Regular cardiac myocyte (primary cell): Measurements from ENCODE around the gene LCN12. TPM values are rescaled to one million over a fixed set of nuclear protein-coding genes. Genes with fewer than 3 reads are reported as not detected.

Experiments used
- total RNA-seq: library from RNA; depleted of rRNA; stranded (reverse); fragments of >200 nt; gene quantifications from 2 replicates; pipeline ENCODE4 v1.2.3, GENCODE V29; 2014

Gene LCN12
- not detected in 2 replicates for total RNA-seq

DNA sequence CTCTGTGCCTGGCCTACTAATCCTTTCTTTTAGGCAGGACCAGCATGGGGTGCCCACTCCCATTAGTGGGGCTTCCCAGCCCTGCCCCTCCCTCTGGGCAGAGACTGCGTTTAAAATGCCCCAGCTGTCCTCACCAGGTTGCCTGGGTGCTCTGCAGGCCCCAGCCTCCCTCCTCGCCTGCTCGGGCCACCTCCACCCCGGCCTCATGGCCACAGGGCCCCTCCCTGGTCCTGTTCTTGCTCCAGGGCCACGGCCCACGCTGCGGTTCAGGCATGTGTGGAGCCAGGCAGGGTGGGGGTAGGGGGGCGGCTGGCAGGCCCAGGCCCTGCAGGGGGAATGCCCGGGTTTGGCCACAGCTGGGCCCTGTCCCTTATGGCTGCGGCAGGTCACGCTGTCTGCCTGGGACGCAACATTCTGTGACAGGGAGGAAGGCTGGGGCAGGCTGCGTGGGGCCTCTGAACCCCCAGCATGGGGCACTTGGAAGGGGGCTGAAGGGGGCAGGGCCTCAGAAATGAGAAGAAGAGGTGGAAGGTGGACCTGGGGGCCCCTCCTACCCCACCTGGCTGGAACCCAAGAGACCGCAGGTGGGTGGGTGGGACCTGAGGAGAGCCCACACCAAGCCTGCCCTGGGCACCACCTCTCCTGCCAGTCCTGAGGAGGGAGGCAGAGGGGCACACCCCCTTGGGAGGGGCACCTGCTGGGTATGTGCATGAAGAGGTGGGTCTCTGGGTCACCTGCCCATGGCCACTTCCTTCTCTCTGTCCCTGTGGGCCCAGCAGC lies at the start of gene LCN12:
Gene LCN12 (plus strand): TSS at position 733 of the 780 bp plus-strand sequence. CDS start 55 bp downstream, outside the sequence.

GRCh38 chr9:136944519-136945332 lies 7.3 kb upstream of the LCN12 start, which contains the start of the genes C8G and FBXW5:
TSS of gene C8G (plus strand) at chr9:136945243. CDS start at chr9:136945321, 78 bp downstream.
TSS of gene FBXW5 (minus strand) at chr9:136944738. CDS start at chr9:136944083, 655 bp downstream.

GRCh38 chr9:136977223-136977622 lies 25.1 kb downstream of the LCN12 start, which contains the start of gene PTGDS:
TSS of gene PTGDS (plus strand) at chr9:136977504. CDS start at chr9:136977579, 75 bp downstream.

DNA sequence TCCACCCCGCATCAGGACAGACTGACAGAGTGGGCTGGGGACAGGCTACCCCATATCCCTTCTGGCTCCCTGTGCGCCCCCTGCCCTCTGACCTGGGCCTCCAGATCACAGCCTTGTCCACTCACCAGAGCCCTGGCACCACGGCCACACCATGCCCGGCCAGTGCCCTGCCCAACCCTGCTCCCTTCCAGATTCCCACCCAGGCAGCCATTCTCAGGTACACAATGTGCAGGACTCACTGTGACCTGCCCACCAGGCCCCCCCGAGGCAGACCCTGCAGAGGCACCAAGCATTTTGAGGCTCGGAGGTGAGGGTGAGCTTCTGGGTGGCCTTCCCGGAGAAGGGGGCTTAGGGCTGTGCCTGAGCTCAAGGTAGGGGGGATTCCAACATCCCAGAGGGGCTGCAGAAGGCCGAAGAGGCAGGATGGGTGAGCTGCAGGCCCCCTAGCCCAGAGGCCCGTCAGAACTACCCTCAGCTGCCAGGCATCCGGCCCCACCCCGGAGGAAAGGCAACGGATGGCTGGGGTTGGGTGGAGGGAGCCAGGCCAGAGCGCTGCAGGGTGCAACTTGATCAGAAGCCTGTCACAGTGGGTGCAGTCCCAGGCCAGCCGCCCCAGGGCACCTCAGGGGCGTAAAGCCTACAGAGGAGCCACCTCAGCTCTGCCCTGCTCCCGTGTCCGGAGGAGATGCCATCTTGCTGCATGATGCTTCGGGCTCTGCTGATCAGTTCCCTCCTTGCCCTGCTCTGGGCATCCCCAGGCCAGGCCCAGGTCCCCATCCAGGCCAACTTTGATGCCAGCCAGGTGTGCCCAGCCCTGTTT lies 30.4 kb downstream of the LCN12 start, which contains the start of gene LCNL1:
Gene LCNL1 (plus strand): TSS at position 762 of the 820 bp plus-strand sequence. CDS start 594 bp downstream, outside the sequence.

GRCh38 chr9:136991993-136992818 lies 40.1 kb downstream of the LCN12 start, which contains the start of gene PAXX:
TSS of gene PAXX (plus strand) at chr9:136992422. CDS start at chr9:136992444, 22 bp downstream.

GRCh38 chr9:136996361-136997292 lies 44.6 kb downstream of the LCN12 start, which contains the start of gene CLIC3:
TSS of gene CLIC3 (minus strand) at chr9:136996568. CDS start at chr9:136996543, 25 bp downstream.

Other genes starting within 250 kb of the LCN12 start
- gene DIPK1B, start 239.7 kb upstream of the LCN12 start, total RNA-seq, result 8.1 and 12.1 TPM in 2 replicates
- gene LCN10, start 209.3 kb upstream of the LCN12 start, total RNA-seq, result not detected in 2 replicates
- not detected in 2 replicates for gene LCN6, start 203.7 kb upstream of the LCN12 start, total RNA-seq
- not detected in 2 replicates for gene LCN8, start 194.0 kb upstream of the LCN12 start, total RNA-seq
- gene LCN15, start 187.8 kb upstream of the LCN12 start, total RNA-seq, result not detected in 2 replicates
- 84.2 and 95.0 TPM in 2 replicates for gene TMEM141, start 160.9 kb upstream of the LCN12 start, total RNA-seq
- gene CCDC183, start 155.9 kb upstream of the LCN12 start, total RNA-seq, result under 0.01 and 0.28 TPM in 2 replicates
- 41.4 and 79.9 TPM in 2 replicates for gene RABL6, start 144.3 kb upstream of the LCN12 start, total RNA-seq
- 1.5 and 6.8 TPM in 2 replicates for gene AJM1, start 109.8 kb upstream of the LCN12 start, total RNA-seq
- 96.0 and 110 TPM in 2 replicates for gene PHPT1, start 102.9 kb upstream of the LCN12 start, total RNA-seq
- 3.3 and 9.6 TPM in 2 replicates for gene MAMDC4, start 99.9 kb upstream of the LCN12 start, total RNA-seq
- gene EDF1, start 86.0 kb upstream of the LCN12 start, total RNA-seq, result 297 and 393 TPM in 2 replicates
- 9.0 and 28.9 TPM in 2 replicates for gene TRAF2, start 65.8 kb upstream of the LCN12 start, total RNA-seq
- 161 and 176 TPM in 2 replicates for gene FBXW5, start 7.5 kb upstream of the LCN12 start, total RNA-seq
- gene C8G, start 7.0 kb upstream of the LCN12 start, total RNA-seq, result 0.19 TPM in 1 of 2 replicates, not detected in the other
- gene PTGDS, start 25.2 kb downstream of the LCN12 start, total RNA-seq, result 1.7 TPM in 1 of 2 replicates, not detected in the other
- gene LCNL1, start 30.7 kb downstream of the LCN12 start, total RNA-seq, result 0.85 TPM in 1 of 2 replicates, not detected in the other
- 14.9 and 23.6 TPM in 2 replicates for gene PAXX, start 40.1 kb downstream of the LCN12 start, total RNA-seq
- 0.56 and 1.7 TPM in 2 replicates for gene CLIC3, start 44.3 kb downstream of the LCN12 start, total RNA-seq
- 10.4 and 20.3 TPM in 2 replicates for gene ABCA2, start 76.0 kb downstream of the LCN12 start, total RNA-seq
- gene FUT7, start 79.8 kb downstream of the LCN12 start, total RNA-seq, result not detected in 2 replicates
- 14.6 and 20.3 TPM in 2 replicates for gene NPDC1, start 93.9 kb downstream of the LCN12 start, total RNA-seq
- not detected in 2 replicates for gene ENTPD2, start 101.8 kb downstream of the LCN12 start, total RNA-seq
- 0.85 and 10.4 TPM in 2 replicates for gene SAPCD2, start 118.3 kb downstream of the LCN12 start, total RNA-seq
- 5.9 and 16.1 TPM in 2 replicates for gene UAP1L1, start 125.2 kb downstream of the LCN12 start, total RNA-seq
- gene MAN1B1, start 134.7 kb downstream of the LCN12 start, total RNA-seq, result 67.3 and 120 TPM in 2 replicates
- 33.9 and 69.9 TPM in 2 replicates for gene DPP7, start 162.5 kb downstream of the LCN12 start, total RNA-seq
- gene GRIN1, start 186.9 kb downstream of the LCN12 start, total RNA-seq, result under 0.01 and 0.19 TPM in 2 replicates
- gene LRRC26, start 217.8 kb downstream of the LCN12 start, total RNA-seq, result not detected in 2 replicates
- not detected in 2 replicates for gene TMEM210, start 219.8 kb downstream of the LCN12 start, total RNA-seq
- gene ANAPC2, start 236.3 kb downstream of the LCN12 start, total RNA-seq, result 16.9 and 21.5 TPM in 2 replicates
- 43.1 and 109 TPM in 2 replicates for gene SSNA1, start 236.4 kb downstream of the LCN12 start, total RNA-seq
- gene TPRN, start 248.5 kb downstream of the LCN12 start, total RNA-seq, result 4.2 and 7.7 TPM in 2 replicates